ENCODE measurements around the gene TNFRSF12A.

The TNFRSF12A gene

GRCh38 chr16:2980227-2981176 lies 39.7 kb upstream of the TNFRSF12A start, which contains the start of gene PKMYT1:
TSS of gene PKMYT1 (minus strand) at chr16:2980446. CDS start at chr16:2979657, 789 bp downstream.
- peak; percentile 100 for DNase-seq (ENCODE audit: low spot score)
- TF ChIP-seq, protein P1, sequence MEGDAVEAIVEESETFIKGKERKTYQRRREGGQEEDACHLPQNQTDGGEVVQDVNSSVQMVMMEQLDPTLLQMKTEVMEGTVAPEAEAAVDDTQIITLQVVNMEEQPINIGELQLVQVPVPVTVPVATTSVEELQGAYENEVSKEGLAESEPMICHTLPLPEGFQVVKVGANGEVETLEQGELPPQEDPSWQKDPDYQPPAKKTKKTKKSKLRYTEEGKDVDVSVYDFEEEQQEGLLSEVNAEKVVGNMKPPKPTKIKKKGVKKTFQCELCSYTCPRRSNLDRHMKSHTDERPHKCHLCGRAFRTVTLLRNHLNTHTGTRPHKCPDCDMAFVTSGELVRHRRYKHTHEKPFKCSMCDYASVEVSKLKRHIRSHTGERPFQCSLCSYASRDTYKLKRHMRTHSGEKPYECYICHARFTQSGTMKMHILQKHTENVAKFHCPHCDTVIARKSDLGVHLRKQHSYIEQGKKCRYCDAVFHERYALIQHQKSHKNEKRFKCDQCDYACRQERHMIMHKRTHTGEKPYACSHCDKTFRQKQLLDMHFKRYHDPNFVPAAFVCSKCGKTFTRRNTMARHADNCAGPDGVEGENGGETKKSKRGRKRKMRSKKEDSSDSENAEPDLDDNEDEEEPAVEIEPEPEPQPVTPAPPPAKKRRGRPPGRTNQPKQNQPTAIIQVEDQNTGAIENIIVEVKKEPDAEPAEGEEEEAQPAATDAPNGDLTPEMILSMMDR (IDR thresholded peaks at IDR 0.05; ENCODE audit: extremely low read depth, missing control alignments) = no peak

- DNase-seq (ENCODE audit: low spot score) = no peak
Measured at GRCh38 chr16:2981177-2981898, 38.8 kb upstream of the TNFRSF12A start.

DNA sequence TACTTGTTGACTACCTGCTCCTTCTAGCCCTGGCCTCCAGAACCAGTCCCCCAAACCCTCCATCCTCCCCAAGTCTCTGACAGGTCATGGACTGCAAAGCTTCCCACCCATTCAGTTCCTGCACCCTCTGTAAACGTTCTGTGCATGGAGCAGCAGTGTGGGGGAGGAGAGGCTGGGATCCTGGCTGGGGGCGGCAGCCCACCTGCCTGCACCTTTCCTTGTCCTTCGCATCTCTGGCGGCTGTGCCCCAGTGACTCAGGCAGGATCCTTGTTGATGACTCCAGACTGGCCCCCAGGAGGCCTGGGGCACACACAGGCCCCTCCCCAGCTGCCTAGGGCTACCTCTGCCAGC lies 38.3 kb upstream of the TNFRSF12A start:
- DNase-seq (ENCODE audit: low spot score) = no peak

More at GRCh38 chr16:2981177-2981898, 38.8 kb upstream of the TNFRSF12A start:
- TF ChIP-seq, protein P1 (IDR thresholded peaks at IDR 0.05; ENCODE audit: extremely low read depth, missing control alignments) = no peak

DNA sequence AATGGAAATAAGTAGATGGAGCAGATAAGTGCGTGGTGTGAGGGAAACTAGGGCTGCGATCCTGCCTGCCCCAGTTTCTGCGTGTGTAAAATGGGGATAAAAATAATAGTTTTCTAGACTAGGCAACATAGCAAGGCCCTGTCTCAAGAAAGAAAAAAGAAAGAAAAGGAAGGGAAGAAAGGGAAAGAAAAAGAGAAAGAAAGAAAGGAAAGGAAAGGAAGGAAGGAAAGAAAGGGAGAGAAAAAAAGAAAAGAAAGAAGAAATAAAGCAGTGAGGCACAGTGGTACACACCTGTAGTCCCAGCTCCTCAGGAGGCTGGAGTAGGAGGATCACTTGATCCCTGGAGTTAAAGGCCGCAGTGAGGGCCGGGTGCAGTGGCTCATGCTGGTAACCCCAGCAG lies 37.8 kb upstream of the TNFRSF12A start:
- TF ChIP-seq, protein P1 (IDR thresholded peaks at IDR 0.05; ENCODE audit: extremely low read depth, missing control alignments) = no peak
- no peak for DNase-seq (ENCODE audit: low spot score)

More for the DNA sequence above, 38.3 kb upstream of the TNFRSF12A start:
- TF ChIP-seq, protein P1 (IDR thresholded peaks at IDR 0.05; ENCODE audit: extremely low read depth, missing control alignments) = no peak

- TF ChIP-seq, protein P1 (IDR thresholded peaks at IDR 0.05; ENCODE audit: extremely low read depth, missing control alignments) = peak; percentile 95
- peak; percentile 91 for DNase-seq (ENCODE audit: low spot score)
Measured at GRCh38 chr16:2983706-2984136, 36.4 kb upstream of the TNFRSF12A start.

DNA sequence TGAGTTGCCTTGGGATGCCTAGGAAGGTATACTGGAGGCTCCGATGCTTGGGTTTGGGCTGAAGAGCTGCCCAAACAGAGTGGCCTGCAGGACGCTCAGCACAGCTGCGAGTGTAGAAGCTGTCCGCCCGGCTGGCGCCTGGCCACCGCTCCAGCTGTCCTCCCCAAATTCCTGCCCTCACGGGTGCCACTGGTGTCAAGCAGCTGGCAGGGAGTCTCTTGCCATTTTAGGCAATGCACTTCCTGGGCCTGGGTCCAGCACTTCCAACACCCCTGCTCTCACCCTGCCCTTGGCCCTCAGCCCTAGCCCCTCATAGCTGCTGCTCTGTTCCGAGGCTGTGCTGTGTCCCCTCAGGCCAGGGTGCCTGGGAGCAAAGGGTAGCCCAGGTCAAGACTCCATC lies 34.7 kb upstream of the TNFRSF12A start:
- TF ChIP-seq, protein P1 (IDR thresholded peaks at IDR 0.05; ENCODE audit: extremely low read depth, missing control alignments) = no peak
- DNase-seq (ENCODE audit: low spot score) = no peak

- no peak for DNase-seq (ENCODE audit: low spot score)
- TF ChIP-seq, protein P1 (IDR thresholded peaks at IDR 0.05; ENCODE audit: extremely low read depth, missing control alignments) = no peak
Measured at GRCh38 chr16:2985893-2986355, 34.2 kb upstream of the TNFRSF12A start.

Measured in GM20000 (cell line).